SK-N-SH treated with all-trans-retinoic acid at 6 μM for 48 hours (cell line): ENCODE measurements around the gene PDK1.

Experiments
- ATAC-seq: fragments of 200-7000 bp; cut with Tn5 transposase; 3 replicates; pipeline ENCODE4 v1.9.1; 2020; ENCODE audit warnings: mild to moderate bottlenecking, moderate library complexity
- ARNTL ChIP-seq: fragments of 450-650 bp; formaldehyde crosslinking; IDR thresholded peaks from 2 replicates; pipeline ENCODE4 v1.5.0; 2020; ENCODE audit warnings: low read depth, mild to moderate bottlenecking, moderate library complexity, borderline replicate concordance
- BACH2 ChIP-seq: fragments of 250-450 bp; sonication (Bioruptor Pico); IDR thresholded peaks from 2 replicates; pipeline ENCODE4 v1.9.0; 2021; ENCODE audit warnings: mild to moderate bottlenecking, borderline replicate concordance
- CREB5 ChIP-seq: fragments of 250-450 bp; sonication (Bioruptor Pico); IDR thresholded peaks from 2 replicates; pipeline ENCODE4 v1.5.1; 2020; ENCODE audit warnings: low read depth, mild to moderate bottlenecking, moderate library complexity
- CSDC2 ChIP-seq: fragments of 250-450 bp; sonication (Bioruptor Pico); IDR thresholded peaks from 2 replicates; pipeline ENCODE4 v1.5.0; 2020; ENCODE audit warnings: mild to moderate bottlenecking, moderate library complexity
- GLIS3 ChIP-seq: fragments of 250-450 bp; sonication (Bioruptor Pico); IDR thresholded peaks from 2 replicates; pipeline ENCODE4 v1.5.0; 2020; ENCODE audit warnings: mild to moderate bottlenecking, moderate library complexity
- ISL1 ChIP-seq: fragments of 250-450 bp; sonication (Bioruptor Pico); IDR thresholded peaks from 2 replicates; pipeline ENCODE4 v2.1.2; 2022; ENCODE audit warnings: mild to moderate bottlenecking, moderate library complexity
- OSR1 ChIP-seq: fragments of 250-450 bp; sonication (Bioruptor Pico); IDR thresholded peaks from 2 replicates; pipeline ENCODE4 v1.8.0; 2022; ENCODE audit warnings: moderate library complexity, mild to moderate bottlenecking, inconsistent platforms
- PATZ1 ChIP-seq: fragments of 250-450 bp; sonication (Bioruptor Pico); IDR thresholded peaks from 2 replicates; pipeline ENCODE4 v1.8.0; 2020; ENCODE audit warnings: mild to moderate bottlenecking, moderate library complexity, borderline replicate concordance
- PPARA ChIP-seq: fragments of 250-450 bp; sonication (Bioruptor Pico); IDR thresholded peaks from 2 replicates; pipeline ENCODE4 v1.5.0; 2020; ENCODE audit warnings: mild to moderate bottlenecking, borderline replicate concordance
- RARB ChIP-seq: fragments of 250-450 bp; sonication (Bioruptor Pico); IDR thresholded peaks from 2 replicates; pipeline ENCODE4 v1.8.0; 2021; ENCODE audit warnings: mild to moderate bottlenecking, moderate library complexity
- SNAI2 ChIP-seq: fragments of 250-450 bp; sonication (Bioruptor Pico); IDR thresholded peaks from 2 replicates; pipeline ENCODE4 v1.5.0; 2020; ENCODE audit warnings: mild to moderate bottlenecking, moderate library complexity
- TCF4 ChIP-seq: fragments of 250-450 bp; sonication (Bioruptor Pico); IDR thresholded peaks from 2 replicates; pipeline ENCODE4 v1.8.0; 2021; ENCODE audit warnings: mild to moderate bottlenecking, moderate library complexity, borderline replicate concordance
- TOX ChIP-seq: fragments of 250-450 bp; sonication (Bioruptor Pico); IDR thresholded peaks from 2 replicates; pipeline ENCODE4 v1.8.0; 2021; ENCODE audit warnings: mild to moderate bottlenecking, moderate library complexity, borderline replicate concordance
- TSHZ2 ChIP-seq: fragments of 250-450 bp; sonication (Bioruptor Pico); IDR thresholded peaks from 2 replicates; pipeline ENCODE4 v1.5.0; 2020; ENCODE audit warnings: mild to moderate bottlenecking, moderate library complexity
- ZC3H10 ChIP-seq: fragments of 250-450 bp; sonication (Bioruptor Pico); IDR thresholded peaks from 2 replicates; pipeline ENCODE4 v1.5.1; 2021; ENCODE audit warnings: mild to moderate bottlenecking, moderate library complexity
- ZFP3 ChIP-seq: fragments of 250-450 bp; sonication (Bioruptor Pico); IDR thresholded peaks from 2 replicates; pipeline ENCODE4 v1.5.0; 2020; ENCODE audit warnings: mild to moderate bottlenecking, moderate library complexity
- ZNF565 ChIP-seq: fragments of 450-650 bp; formaldehyde crosslinking; conservative IDR thresholded peaks from 2 replicates; pipeline ENCODE4 v1.5.0; 2020; ENCODE audit warnings: low read depth, mild to moderate bottlenecking, moderate library complexity
- ZNF8 ChIP-seq: fragments of 450-650 bp; formaldehyde crosslinking; IDR thresholded peaks from 2 replicates; pipeline ENCODE4 v1.5.0; 2020; ENCODE audit warnings: mild to moderate bottlenecking, moderate library complexity

The PDK1 gene

GRCh38 chr2:172627181-172627580 is 71.3 kb downstream of the PDK1 start:
- TF ChIP-seq CSDC2 (no peak), TOX (no peak), ZC3H10 (CRISPR knock-in tag) (no peak)
- ATAC-seq, result no peak

- ATAC-seq, result no peak
- TF ChIP-seq TOX, result no peak
- no peak for TF ChIP-seq ZFP3 (CRISPR knock-in tag)
- TF ChIP-seq PATZ1 (CRISPR knock-in tag), result no peak
- TF ChIP-seq GLIS3, result no peak
- TF ChIP-seq ZNF8 (CRISPR knock-in tag), result no peak
- TF ChIP-seq SNAI2 (CRISPR knock-in tag), result no peak
- TF ChIP-seq TSHZ2, result no peak
- TF ChIP-seq CREB5 (CRISPR knock-in tag), result no peak
- TF ChIP-seq, all 23 proteins: peak for 0
These were observed 72.2 kb downstream of the PDK1 start for GRCh38 chr2:172628085-172628484.

GRCh38 chr2:172629586-172629985 is 73.7 kb downstream of the PDK1 start:
- no peak for TF ChIP-seq ARNTL
- TF ChIP-seq RARB (CRISPR knock-in tag), result no peak
- TF ChIP-seq GLIS3, result no peak
- ATAC-seq, result no peak

GRCh38 chr2:172630181-172630580 is 74.3 kb downstream of the PDK1 start:
- TF ChIP-seq CREB5 (CRISPR knock-in tag), result no peak
- no peak for TF ChIP-seq GLIS3
- no peak for TF ChIP-seq ISL1 (CRISPR knock-in tag)
- TF ChIP-seq RARB (CRISPR knock-in tag), result no peak
- no peak for TF ChIP-seq PPARA (CRISPR knock-in tag)
- TF ChIP-seq ZC3H10 (CRISPR knock-in tag), result no peak
- TF ChIP-seq BACH2 (CRISPR knock-in tag), result no peak
- TF ChIP-seq TCF4, result no peak
- TF ChIP-seq PATZ1 (CRISPR knock-in tag), result no peak
- TF ChIP-seq OSR1 (CRISPR knock-in tag), result no peak
- no peak for TF ChIP-seq ZNF565 (CRISPR knock-in tag)
- no peak for TF ChIP-seq TSHZ2
- ATAC-seq, result no peak
